Natural killer cell (primary cell): ENCODE results near the gene PDGFRB. TPM values are rescaled to one million over a fixed set of nuclear protein-coding genes. Genes with fewer than 3 reads are reported as not detected.

Experiments used
- ATAC-seq, 3 donors: fragments of 150-1000 bp in 2 of 3; fragments of 200-7000 bp in 1 of 3; cut with Tn5 transposase; 1 replicate in 1 of 3; 2 replicates in 2 of 3; pipeline ENCODE4 v1.10.0; 2021; ENCODE audit warnings: mild to moderate bottlenecking in 2 of 3, moderate library complexity in 2 of 3
- DNase-seq, 2 donors: peaks; one replicate each; pipeline versions ENCODE4 v3.0.0 to v3.0.0-alpha.2; 2013 to 2021; ENCODE audit warnings: mixed read lengths in 1 of 2
- H3K27ac ChIP-seq: one replicate; pipeline ENCODE4 v1.5.1; 2013; ENCODE audit warnings: mild to moderate bottlenecking, low read length
- H3K27me3 ChIP-seq: one replicate; pipeline ENCODE4 v1.6.1; 2013; ENCODE audit warnings: low read length; ENCODE audit not compliant: control insufficient read depth, insufficient read depth
- H3K36me3 ChIP-seq: one replicate; pipeline ENCODE4 v1.6.1; 2013; ENCODE audit warnings: low read length; ENCODE audit not compliant: control insufficient read depth, insufficient read depth
- H3K4me1 ChIP-seq: one replicate; pipeline ENCODE4 v1.6.1; 2013; ENCODE audit warnings: low read length; ENCODE audit not compliant: control insufficient read depth, insufficient read depth
- H3K4me3 ChIP-seq: one replicate; pipeline ENCODE4 v1.5.1; 2013; ENCODE audit warnings: low read length
- H3K9me3 ChIP-seq: one replicate; pipeline ENCODE4 v1.6.1; 2013; ENCODE audit warnings: low read length; ENCODE audit not compliant: control insufficient read depth, insufficient read depth
- H3K27ac Mint-ChIP-seq, 2 donors: one replicate each; pipeline ENCODE4 v1.8.0; 2022; ENCODE audit warnings: mild to moderate bottlenecking in 2 of 2, mixed read lengths in 2 of 2, moderate library complexity in 1 of 2
- H3K27me3 Mint-ChIP-seq, 2 donors: one replicate each; pipeline ENCODE4 v1.8.0; 2022; ENCODE audit warnings: low read depth in 2 of 2, mixed read lengths in 2 of 2
- H3K36me3 Mint-ChIP-seq: one replicate; pipeline ENCODE4 v1.8.0; 2022; ENCODE audit warnings: mixed read lengths
- H3K4me1 Mint-ChIP-seq, 2 donors: one replicate each; pipeline ENCODE4 v1.8.0; 2022; ENCODE audit warnings: mixed read lengths in 2 of 2
- H3K4me3 Mint-ChIP-seq: one replicate; pipeline ENCODE4 v1.8.0; 2022; ENCODE audit warnings: mild to moderate bottlenecking, moderate library complexity, mixed read lengths
- H3K9me3 Mint-ChIP-seq, 2 donors: one replicate each; pipeline ENCODE4 v1.8.0; 2022; ENCODE audit warnings: mixed read lengths in 2 of 2
- WGBS: methylation state at CpG from one replicate; pipeline ENCODE4 v1.1.7; 2013; ENCODE audit warnings: missing lambda C conversion rate; ENCODE audit not compliant: insufficient coverage; 5-methylcytosine and 5-hydroxymethylcytosine counted together
- intact Hi-C: fragments of 100-400 bp; cut with micrococcal nuclease; formaldehyde crosslinking; loops from one replicate; pipeline ENCODE4 v1.14.2; 2022
- total RNA-seq, 4 donors: library from RNA; stranded (reverse); fragments of 120-200 nt in 1 of 4; gene quantifications; one replicate each; pipeline versions ENCODE4 v1.2.3 to v1.2.4, GENCODE V29; 2013 to 2022
- TF ChIP-seq, protein P1 (sequence below): fragments of 200-600 bp; IDR thresholded peaks from one replicate; pipeline ENCODE4 v1.8.0; 2022; ENCODE audit warnings: antibody characterized with exemption

Gene PDGFRB
- total RNA-seq, 3 donors from 2014 or later (not counting 1 experiment from before 2014, with no cell fraction given) = 44.8 to 93.1 (median 61.6) TPM

DNA sequence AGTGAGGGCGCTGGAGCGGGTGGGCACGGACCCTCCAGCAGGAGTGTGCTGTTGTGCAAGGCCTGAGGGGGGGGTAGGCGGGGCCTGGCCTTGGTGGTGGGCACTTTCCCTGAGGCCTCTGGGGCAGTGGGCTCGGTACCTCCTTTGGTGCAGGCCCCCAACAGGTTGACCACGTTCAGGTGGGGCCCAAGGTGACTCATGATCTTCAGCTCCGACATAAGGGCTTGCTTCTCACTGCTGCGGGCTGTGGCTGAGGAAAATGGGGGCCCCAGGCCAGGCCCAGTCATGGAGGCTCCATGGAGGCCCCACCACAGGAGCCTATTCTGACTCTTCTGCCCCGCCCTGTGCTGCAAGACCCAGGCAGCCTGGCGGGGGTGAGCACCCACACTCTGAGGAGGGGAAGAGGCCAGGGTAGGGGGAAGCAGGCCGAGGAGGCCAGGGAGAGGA is 31.5 kb downstream of the PDGFRB start:
- Mint-ChIP-seq H3K27ac (no peak overlapping the region), H3K9me3 (no peaks in the 10 kb centered on the region), H3K27me3 (peaks cover 0 to 3% of the 10 kb centered on the region in 2 donors), H3K36me3 (no peaks in the 10 kb centered on the region), H3K4me3 (no peak overlapping the region), H3K4me1 (peaks cover 4 to 10% of the 10 kb centered on the region in 2 donors)
- H3K27me3 ChIP-seq = no peaks in the 10 kb centered on the region
- no peak for DNase-seq
- TF ChIP-seq, protein P1, sequence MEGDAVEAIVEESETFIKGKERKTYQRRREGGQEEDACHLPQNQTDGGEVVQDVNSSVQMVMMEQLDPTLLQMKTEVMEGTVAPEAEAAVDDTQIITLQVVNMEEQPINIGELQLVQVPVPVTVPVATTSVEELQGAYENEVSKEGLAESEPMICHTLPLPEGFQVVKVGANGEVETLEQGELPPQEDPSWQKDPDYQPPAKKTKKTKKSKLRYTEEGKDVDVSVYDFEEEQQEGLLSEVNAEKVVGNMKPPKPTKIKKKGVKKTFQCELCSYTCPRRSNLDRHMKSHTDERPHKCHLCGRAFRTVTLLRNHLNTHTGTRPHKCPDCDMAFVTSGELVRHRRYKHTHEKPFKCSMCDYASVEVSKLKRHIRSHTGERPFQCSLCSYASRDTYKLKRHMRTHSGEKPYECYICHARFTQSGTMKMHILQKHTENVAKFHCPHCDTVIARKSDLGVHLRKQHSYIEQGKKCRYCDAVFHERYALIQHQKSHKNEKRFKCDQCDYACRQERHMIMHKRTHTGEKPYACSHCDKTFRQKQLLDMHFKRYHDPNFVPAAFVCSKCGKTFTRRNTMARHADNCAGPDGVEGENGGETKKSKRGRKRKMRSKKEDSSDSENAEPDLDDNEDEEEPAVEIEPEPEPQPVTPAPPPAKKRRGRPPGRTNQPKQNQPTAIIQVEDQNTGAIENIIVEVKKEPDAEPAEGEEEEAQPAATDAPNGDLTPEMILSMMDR = no peak
- no peaks in the 10 kb centered on the region for H3K9me3 ChIP-seq
- H3K27ac ChIP-seq = no peak overlapping the region
- H3K4me1 ChIP-seq = peaks cover 8% of the 10 kb centered on the region
- peak in 1 of 3 donors; percentile 31 for ATAC-seq
- 82% methylated on average over 11 of the region's 11 CpGs for WGBS
- intact Hi-C loops = no loop called here
- no peak overlapping the region for H3K4me3 ChIP-seq
- H3K36me3 ChIP-seq = no peaks in the 10 kb centered on the region

DNA sequence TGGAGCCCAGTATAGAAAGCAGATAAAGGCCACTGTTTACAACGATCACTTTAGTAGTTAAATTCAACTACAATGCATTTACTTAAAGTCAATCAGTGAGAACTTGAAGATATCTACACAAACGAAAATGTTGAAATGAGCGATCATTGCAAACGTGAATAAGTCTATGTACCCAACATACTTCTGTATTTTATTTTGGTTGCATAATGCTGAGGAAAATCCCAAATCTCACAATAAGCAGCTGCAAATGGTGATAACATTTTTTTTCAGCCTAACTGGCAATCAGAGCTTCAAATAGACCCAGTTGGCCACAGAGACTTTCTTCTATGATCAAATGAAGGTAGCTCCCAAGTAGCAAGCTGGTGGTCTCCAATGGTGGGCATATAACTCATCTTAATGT is 32.1 kb downstream of the PDGFRB start:
- Mint-ChIP-seq H3K27ac (no peak overlapping the region), H3K27me3 (peaks cover 0 to 3% of the 10 kb centered on the region in 2 donors), H3K36me3 (no peaks in the 10 kb centered on the region), H3K4me1 (peaks cover 4 to 10% of the 10 kb centered on the region in 2 donors), H3K9me3 (no peaks in the 10 kb centered on the region), H3K4me3 (no peak overlapping the region)
- TF ChIP-seq, protein P1 = no peak
- intact Hi-C loops = no loop called here
- H3K4me3 ChIP-seq = no peak overlapping the region
- H3K9me3 ChIP-seq = no peaks in the 10 kb centered on the region
- 56% methylated on average over 4 of the region's 4 CpGs for WGBS
- no peaks in the 10 kb centered on the region for H3K27me3 ChIP-seq
- ATAC-seq = no peak
- no peaks in the 10 kb centered on the region for H3K36me3 ChIP-seq
- peaks cover 8% of the 10 kb centered on the region for H3K4me1 ChIP-seq
- DNase-seq = no peak
- no peak overlapping the region for H3K27ac ChIP-seq

DNA sequence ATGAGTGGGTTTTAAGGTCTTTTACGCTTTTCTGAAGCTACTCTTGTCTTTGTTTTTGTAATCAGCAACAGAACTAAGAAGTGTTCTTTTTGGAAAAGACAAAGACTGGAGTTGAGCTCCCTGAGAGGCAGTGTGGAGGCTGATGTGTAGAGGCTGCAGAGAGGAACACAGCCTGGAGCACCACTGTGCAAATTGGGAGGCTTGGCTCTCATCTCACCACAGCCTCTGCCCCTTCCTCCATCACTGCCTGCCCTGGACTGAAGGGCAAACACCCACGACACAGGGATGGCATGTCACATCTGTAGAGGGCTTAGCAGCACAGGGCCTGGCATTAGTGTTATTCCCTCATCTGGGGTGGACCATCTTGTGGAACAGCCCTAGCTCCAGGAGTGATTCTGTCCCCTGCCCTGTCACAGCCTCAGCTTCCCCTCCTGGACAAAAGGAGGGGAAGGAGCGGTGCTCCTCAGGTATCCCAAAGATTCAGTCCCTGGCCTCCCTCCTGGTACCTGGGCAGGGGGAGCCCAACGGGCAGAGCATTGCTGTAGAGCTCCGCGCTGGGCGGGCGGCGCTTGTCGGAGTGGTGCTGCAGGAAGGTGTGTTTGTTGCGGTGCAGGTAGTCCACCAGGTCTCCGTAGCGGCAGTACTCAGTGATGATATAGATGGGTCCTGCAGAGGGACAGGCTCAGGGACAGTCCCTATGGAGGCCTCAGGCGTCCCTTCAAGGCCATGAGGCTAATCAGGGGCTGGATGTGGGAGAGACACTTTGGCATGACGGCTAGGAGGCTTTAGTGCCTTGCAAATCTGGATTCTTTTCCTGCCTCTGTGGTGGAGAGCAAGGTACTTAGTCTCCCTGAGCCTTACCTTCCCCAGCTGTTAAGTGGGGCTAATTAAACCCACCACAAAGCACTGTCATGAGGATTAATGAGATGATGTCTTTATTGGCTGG is 32.8 kb downstream of the PDGFRB start:
- 89% methylated on average over 15 of the region's 15 CpGs for WGBS
- H3K4me3 Mint-ChIP-seq = no peak overlapping the region
- H3K36me3 Mint-ChIP-seq = no peaks in the 10 kb centered on the region
- DNase-seq = no peak
- peaks cover 8% of the 10 kb centered on the region for H3K4me1 ChIP-seq
- no peak for ATAC-seq
- H3K27me3 Mint-ChIP-seq = peaks cover 0 to 1% of the 10 kb centered on the region in 2 donors
- H3K27me3 ChIP-seq = no peaks in the 10 kb centered on the region
- H3K9me3 ChIP-seq = no peaks in the 10 kb centered on the region
- H3K4me1 Mint-ChIP-seq = peaks cover 4 to 7% of the 10 kb centered on the region in 2 donors
- intact Hi-C loops = no loop called here
- no peak overlapping the region for H3K27ac ChIP-seq
- TF ChIP-seq, protein P1 = no peak
- H3K27ac Mint-ChIP-seq = no peak overlapping the region
- no peak overlapping the region for H3K4me3 ChIP-seq
- H3K9me3 Mint-ChIP-seq = no peaks in the 10 kb centered on the region
- H3K36me3 ChIP-seq = no peaks in the 10 kb centered on the region
